Nephron (organoid): ENCODE results near the gene WDR26.

ENCODE experiments used
- H3K27ac Mint-ChIP-seq, 3 experiments: 2 replicates each; pipeline ENCODE4 v1.8.0; 2020; ENCODE audit warnings: mixed read lengths in 3 of 3, mild to moderate bottlenecking in 2 of 3, moderate library complexity in 1 of 3
- H3K27me3 Mint-ChIP-seq: 2 replicates; pipeline ENCODE4 v1.8.0; 2021; ENCODE audit warnings: low read depth, mild to moderate bottlenecking, moderate library complexity, mixed read lengths
- H3K36me3 Mint-ChIP-seq: 2 replicates; pipeline ENCODE4 v1.8.0; 2020; ENCODE audit warnings: low read depth, mixed read lengths
- H3K4me1 Mint-ChIP-seq: 2 replicates; pipeline ENCODE4 v1.8.0; 2020; ENCODE audit warnings: mixed read lengths
- H3K4me3 Mint-ChIP-seq, 3 experiments: 2 replicates each; pipeline ENCODE4 v1.8.0; 2020; ENCODE audit warnings: mild to moderate bottlenecking in 3 of 3, mixed read lengths in 3 of 3, moderate library complexity in 2 of 3
- H3K9me3 Mint-ChIP-seq: 2 replicates; pipeline ENCODE4 v1.8.0; 2020; ENCODE audit warnings: mixed read lengths
- CTCF ChIP-seq, 3 experiments: fragments of 200-600 bp; sonication (generic); IDR thresholded peaks; one replicate each; pipeline ENCODE4 v1.5.0; 2021; ENCODE audit warnings: antibody characterized with exemption in 3 of 3; ENCODE audit not compliant: unreplicated experiment in 3 of 3

WDR26 gene

DNA sequence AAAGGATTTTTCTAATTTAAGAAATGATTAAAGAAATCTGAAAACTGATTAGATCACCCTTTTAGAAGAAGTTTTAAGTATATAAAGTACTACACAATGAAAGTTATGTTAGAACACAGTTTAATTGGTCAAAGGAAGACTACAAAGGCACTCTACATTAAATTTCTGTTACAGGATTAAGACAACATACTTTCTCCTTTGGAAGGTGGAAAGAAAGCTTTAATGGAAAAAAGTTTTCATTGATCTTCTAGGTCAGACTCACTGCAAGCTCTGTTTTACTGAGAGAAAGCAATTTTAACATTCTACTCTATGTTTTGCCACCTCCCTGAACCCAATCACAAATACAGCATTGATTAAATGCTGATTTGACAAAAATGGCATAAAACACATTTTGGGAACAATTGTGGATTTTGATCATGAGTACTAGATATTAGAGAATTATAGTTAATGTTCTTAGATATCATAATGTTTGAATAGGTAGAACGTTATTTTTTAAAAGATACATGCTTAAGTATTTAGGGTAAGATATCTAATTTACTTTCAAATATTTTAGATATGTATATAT, 32.0 kb downstream of the WDR26 start:
- Mint-ChIP-seq H3K36me3 (peaks cover 68% of the 10 kb centered on the region), H3K27ac (no peak overlapping the region), H3K4me3 (no peak overlapping the region), H3K27me3 (no peaks in the 10 kb centered on the region), H3K9me3 (no peaks in the 10 kb centered on the region), H3K4me1 (no peaks in the 10 kb centered on the region)
- no peak for TF ChIP-seq CTCF (IDR thresholded peaks at IDR 0.05; ENCODE audit: unreplicated experiment in 3 of 3)

GRCh38 chr1:224399887-224400286, 34.7 kb downstream of the WDR26 start:
- no peaks in the 10 kb centered on the region for H3K4me1 Mint-ChIP-seq
- H3K4me3 Mint-ChIP-seq: no peak overlapping the region
- peaks cover 67% of the 10 kb centered on the region for H3K36me3 Mint-ChIP-seq
- no peaks in the 10 kb centered on the region for H3K27me3 Mint-ChIP-seq
- no peak for TF ChIP-seq CTCF (IDR thresholded peaks at IDR 0.05; ENCODE audit: unreplicated experiment in 3 of 3)
- H3K9me3 Mint-ChIP-seq: no peaks in the 10 kb centered on the region
- H3K27ac Mint-ChIP-seq: no peak overlapping the region

GRCh38 chr1:224393294-224393693, 41.3 kb downstream of the WDR26 start:
- H3K27me3 Mint-ChIP-seq: no peaks in the 10 kb centered on the region

DNA sequence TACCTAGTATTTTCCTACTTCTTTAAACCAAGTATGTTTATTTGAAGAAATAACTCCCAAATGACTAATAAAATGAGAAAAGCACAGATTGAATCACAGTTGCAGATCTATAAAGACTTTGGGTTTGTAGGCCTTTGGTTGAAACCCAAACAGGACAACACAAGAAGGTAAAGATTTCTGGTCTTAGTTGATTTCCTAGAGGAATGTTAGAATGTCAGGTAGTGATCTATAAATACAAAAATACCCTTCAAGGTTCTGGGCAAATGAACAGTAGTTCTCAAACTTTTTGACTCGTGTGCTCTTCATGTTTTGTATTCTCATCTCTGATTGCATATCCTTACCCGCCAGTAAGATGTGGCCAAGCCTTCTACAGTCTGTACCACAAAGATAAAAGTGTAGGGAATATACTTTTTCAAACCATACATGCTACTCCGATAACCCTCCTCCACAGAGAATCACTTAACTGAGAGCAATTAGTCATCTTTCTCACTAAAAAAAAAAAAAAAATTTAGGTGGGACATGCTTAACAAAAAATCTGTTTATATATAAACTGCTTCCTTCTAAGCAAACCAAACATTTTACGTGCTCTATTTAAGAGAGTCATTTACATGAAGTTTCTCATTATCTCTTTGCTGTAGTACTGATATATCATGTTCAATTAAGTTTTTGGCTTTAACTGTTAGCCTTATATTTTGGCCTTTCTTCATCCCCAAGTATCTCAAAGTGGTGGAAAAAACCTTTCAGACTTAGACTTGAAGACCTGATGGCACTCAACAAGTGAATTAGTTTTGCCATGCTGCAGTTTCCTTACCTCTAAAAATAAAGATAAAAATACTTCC, 42.0 kb downstream of the WDR26 start:
- Mint-ChIP-seq H3K4me3 (no peak overlapping the region), H3K27ac (no peak overlapping the region), H3K4me1 (no peaks in the 10 kb centered on the region)

More at GRCh38 chr1:224393294-224393693, 41.3 kb downstream of the WDR26 start:
- TF ChIP-seq CTCF (IDR thresholded peaks at IDR 0.05; ENCODE audit: unreplicated experiment in 3 of 3): no peak
- no peaks in the 10 kb centered on the region for H3K9me3 Mint-ChIP-seq
- H3K36me3 Mint-ChIP-seq: peaks cover 89% of the 10 kb centered on the region
- H3K4me3 Mint-ChIP-seq: no peak overlapping the region
- no peak overlapping the region for H3K27ac Mint-ChIP-seq
- no peaks in the 10 kb centered on the region for H3K4me1 Mint-ChIP-seq

DNA sequence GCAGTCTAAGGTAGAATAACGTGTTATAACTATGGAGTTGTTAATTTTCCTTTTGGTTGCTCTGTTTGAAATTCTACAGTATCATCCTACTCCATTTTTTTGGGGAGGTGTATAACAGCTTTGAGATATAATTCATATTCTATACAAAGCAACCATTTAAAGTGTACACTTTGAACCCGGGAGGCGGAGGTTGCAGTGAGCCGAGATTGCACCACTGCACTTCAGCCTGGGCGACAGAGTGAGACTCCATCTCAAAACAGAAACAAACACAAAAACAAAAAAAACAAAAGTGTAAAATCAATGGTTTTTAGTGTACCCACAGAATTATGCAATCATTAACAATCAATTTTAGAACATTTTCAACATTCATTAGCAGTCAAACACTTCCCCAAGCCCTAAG, 44.1 kb downstream of the WDR26 start:
- Mint-ChIP-seq H3K9me3 (no peaks in the 10 kb centered on the region), H3K27me3 (no peaks in the 10 kb centered on the region), H3K36me3 (peaks cover 81% of the 10 kb centered on the region), H3K4me3 (no peak overlapping the region), H3K27ac (no peak overlapping the region), H3K4me1 (peaks cover 5% of the 10 kb centered on the region)
- no peak for TF ChIP-seq CTCF (IDR thresholded peaks at IDR 0.05; ENCODE audit: unreplicated experiment in 3 of 3)

More for the DNA sequence above, 42.0 kb downstream of the WDR26 start:
- Mint-ChIP-seq H3K9me3 (no peaks in the 10 kb centered on the region), H3K36me3 (peaks cover 87% of the 10 kb centered on the region), H3K27me3 (no peaks in the 10 kb centered on the region)
- TF ChIP-seq CTCF (IDR thresholded peaks at IDR 0.05; ENCODE audit: unreplicated experiment in 3 of 3): no peak
